Left ventricle myocardium inferior (tissue), 1 donor: ENCODE measurements around the gene SF3B5. TPM values are rescaled to one million over a fixed set of nuclear protein-coding genes. Genes with fewer than 3 reads are reported as not detected.

ENCODE experiments used
- DNase-seq: peaks from one replicate; pipeline ENCODE4 v3.0.0-alpha.2; 2020
- H3K27ac ChIP-seq: fragments of 200-600 bp; replicated peaks from 2 replicates; pipeline ENCODE4 v1.8.0; 2021
- H3K27me3 ChIP-seq: fragments of 200-600 bp; 2 replicates; pipeline ENCODE4 v1.8.0; 2021; ENCODE audit warnings: low read depth
- H3K36me3 ChIP-seq: fragments of 200-600 bp; 2 replicates; pipeline ENCODE4 v1.8.0; 2021
- H3K4me1 ChIP-seq: fragments of 200-600 bp; 2 replicates; pipeline ENCODE4 v1.8.0; 2021
- H3K4me3 ChIP-seq: fragments of 200-600 bp; 2 replicates; pipeline ENCODE4 v1.8.0; 2021; ENCODE audit warnings: mild to moderate bottlenecking, moderate library complexity
- H3K9me3 ChIP-seq: fragments of 200-600 bp; replicated peaks from 2 replicates; pipeline ENCODE4 v1.8.0; 2021
- CTCF ChIP-seq: fragments of 200-600 bp; IDR thresholded peaks from 2 replicates; pipeline ENCODE4 v1.8.0; 2021; ENCODE audit warnings: antibody characterized with exemption, mild to moderate bottlenecking, borderline replicate concordance
- intact Hi-C: fragments of 100-400 bp; cut with micrococcal nuclease; formaldehyde crosslinking; loops from one replicate; pipeline ENCODE4 v1.11.0; 2022
- long read RNA-seq: library from polyadenylated mRNA; unstranded; transcript quantifications from one replicate; pipeline ENCODE4 v2.0.0, GENCODE V29; 2021
- total RNA-seq: library from RNA; stranded (reverse); fragmentation: NEBNext Ultra II Directional; extraction: Animal tissue kit (Norgen Biotek cat#: 25700); gene quantifications from one replicate; pipeline ENCODE4 v1.2.1, GENCODE V29; 2021
- donor health status: DM: no; HTN: yes; CAD: no; lungs with severe emphysema.

Gene SF3B5
- 131 TPM for total RNA-seq
- long read RNA-seq, transcript SF3B5-201 (1 exons, 693 nt): major isoform, 54 of 54 reads
- long read RNA-seq, partial matches to known transcripts: 0 of 54 reads
- long read RNA-seq, other reads (novel, unspliced or antisense): 0 of 54 reads

DNA sequence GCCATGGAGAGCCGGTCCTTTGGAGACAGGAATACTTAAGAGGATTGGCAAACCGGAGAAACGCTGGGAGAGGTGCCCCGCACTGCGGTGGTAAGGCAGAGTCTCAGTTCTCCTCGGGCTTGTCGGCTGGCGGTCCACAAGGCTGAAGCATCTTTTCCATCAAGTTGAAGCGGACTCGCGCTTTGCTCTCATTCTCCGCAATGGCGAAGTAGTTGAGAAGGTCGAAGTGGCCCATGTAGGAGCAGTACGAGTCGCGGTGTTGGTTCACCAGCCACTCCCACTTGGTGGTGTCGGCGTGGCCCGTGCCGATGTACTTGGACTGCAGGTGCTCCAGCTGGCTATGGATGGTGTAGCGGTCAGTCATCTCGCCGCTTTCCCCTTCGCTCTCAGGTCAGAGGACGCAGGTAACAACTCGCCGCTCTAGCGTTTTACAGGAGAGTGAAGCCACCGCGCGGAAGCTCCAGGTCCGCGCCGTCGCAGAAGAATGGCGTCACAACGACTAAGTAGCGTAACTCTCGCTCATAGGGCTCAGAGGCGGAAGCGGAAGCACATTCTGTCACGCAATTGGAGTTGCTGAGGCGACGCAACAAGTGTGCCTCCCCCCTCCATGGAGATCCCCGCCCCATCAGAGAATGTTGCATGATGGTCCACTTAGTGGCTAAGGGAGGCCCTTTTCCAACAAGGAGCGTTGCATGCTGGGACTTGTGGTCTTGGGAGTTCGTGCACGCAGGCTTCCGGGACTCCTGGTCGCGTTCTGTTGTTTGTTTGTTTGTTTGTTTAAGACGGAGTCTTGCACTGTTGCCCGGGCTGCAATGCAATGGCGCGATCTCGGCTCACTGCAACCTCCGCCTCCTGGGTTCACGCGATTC lies at the start of gene SF3B5:
SF3B5 (minus strand) TSS at position 440 of the 869 bp plus-strand sequence; CDS start at position 364, 76 bp downstream.
- intact Hi-C loops: no loop called here

DNA sequence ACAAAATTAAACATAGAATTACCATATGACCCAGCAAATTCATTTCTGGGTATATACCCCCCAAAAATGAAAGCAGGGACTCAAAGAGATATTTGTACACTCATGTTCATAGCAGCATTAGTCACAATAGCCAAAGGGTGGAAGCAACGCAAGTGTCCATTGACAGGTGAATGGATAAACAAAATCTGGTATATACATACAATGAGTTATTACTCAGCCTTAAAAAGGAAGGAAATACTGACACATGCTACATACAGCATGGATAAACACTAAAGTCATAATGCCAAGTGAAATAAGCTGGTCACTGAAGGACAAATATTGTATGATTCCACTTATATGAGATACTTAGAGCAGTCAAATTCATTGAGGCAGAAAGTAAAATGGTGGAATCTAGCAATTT lies 49.6 kb upstream of the SF3B5 start:
- no peaks in the 10 kb centered on the region for H3K9me3 ChIP-seq
- intact Hi-C loops: no loop called here
- H3K36me3 ChIP-seq: no peaks in the 10 kb centered on the region
- no peak overlapping the region for H3K4me3 ChIP-seq
- no peak overlapping the region for H3K27ac ChIP-seq
- no peak for TF ChIP-seq CTCF
- peaks cover 8% of the 10 kb centered on the region for H3K4me1 ChIP-seq
- H3K27me3 ChIP-seq: no peaks in the 10 kb centered on the region
- no peak for DNase-seq

More for the DNA sequence above, at the start of gene SF3B5:
- Histone ChIP-seq H3K9me3 (no peaks in the 10 kb centered on the region), H3K4me3 (peak within 1 kb of the TSS; percentile 91), H3K27me3 (no peaks in the 10 kb centered on the region), H3K27ac (peak within 1 kb of the TSS; percentile 87), H3K4me1 (peaks cover 23% of the 10 kb centered on the region), H3K36me3 (no peaks in the 10 kb centered on the region)
- peak; percentile 98 for DNase-seq
- no peak for TF ChIP-seq CTCF

DNA sequence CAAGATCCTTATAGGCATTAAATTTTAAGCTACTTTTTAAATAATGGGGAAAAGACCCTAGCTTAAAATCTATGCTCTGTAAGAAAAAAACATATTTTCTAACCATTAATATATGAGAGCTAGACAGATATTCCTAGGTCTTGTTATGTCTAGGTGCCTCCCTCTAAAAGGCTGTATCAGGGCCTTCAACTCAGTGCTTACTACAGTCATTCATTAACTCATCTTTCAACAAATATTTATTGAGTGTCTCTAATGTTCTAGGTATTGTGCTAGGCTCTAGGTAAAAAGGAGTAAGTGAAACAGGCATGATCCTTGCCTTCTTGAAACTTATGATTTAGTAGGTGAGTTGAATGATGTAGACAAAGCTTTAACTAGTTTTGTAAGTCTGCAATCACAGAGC lies 48.5 kb upstream of the SF3B5 start:
- Histone ChIP-seq H3K4me1 (no peaks in the 10 kb centered on the region), H3K4me3 (no peak overlapping the region), H3K27me3 (no peaks in the 10 kb centered on the region), H3K27ac (no peak overlapping the region), H3K36me3 (no peaks in the 10 kb centered on the region), H3K9me3 (no peaks in the 10 kb centered on the region)
- intact Hi-C loops: no loop called here
- DNase-seq: no peak
- TF ChIP-seq CTCF: no peak

GRCh38 chr6:144143106-144143505 lies 47.7 kb upstream of the SF3B5 start:
- DNase-seq: no peak
- intact Hi-C loops: no loop called here
- Histone ChIP-seq H3K9me3 (no peaks in the 10 kb centered on the region), H3K36me3 (no peaks in the 10 kb centered on the region), H3K4me1 (no peaks in the 10 kb centered on the region), H3K4me3 (no peak overlapping the region), H3K27ac (no peak overlapping the region), H3K27me3 (no peaks in the 10 kb centered on the region)
- TF ChIP-seq CTCF: no peak

- no peak for TF ChIP-seq CTCF
- no peaks in the 10 kb centered on the region for H3K4me1 ChIP-seq
- no peak overlapping the region for H3K27ac ChIP-seq
- H3K9me3 ChIP-seq: no peaks in the 10 kb centered on the region
- no peaks in the 10 kb centered on the region for H3K36me3 ChIP-seq
- no peak overlapping the region for H3K4me3 ChIP-seq
- no peak for DNase-seq
- intact Hi-C loops: no loop called here
- H3K27me3 ChIP-seq: no peaks in the 10 kb centered on the region
These were observed 46.1 kb upstream of the SF3B5 start for GRCh38 chr6:144141470-144141869.
